NB4 (cell line): ENCODE results near the gene NDUFAF4.

Experiments used
- CTCF ChIP-seq: IDR thresholded peaks from one replicate; pipeline ENCODE4 v1.5.1; 2012; ENCODE audit warnings: low read depth, low read length
- MAX ChIP-seq: IDR thresholded peaks from 2 replicates; pipeline ENCODE4 v1.6.1; 2011; ENCODE audit warnings: low read depth, low read length
- MYC ChIP-seq: IDR thresholded peaks from 2 replicates; pipeline ENCODE4 v1.6.1; 2011; ENCODE audit warnings: low read depth, low read length
- POLR2A ChIP-seq: IDR thresholded peaks from 2 replicates; pipeline ENCODE4 v1.6.1; 2011; ENCODE audit warnings: mild to moderate bottlenecking; ENCODE audit not compliant: insufficient read length; ENCODE audit errors: extremely low read depth

GRCh38 chr6:96886519-96886918 lies 11.2 kb downstream of the NDUFAF4 start:
- TF ChIP-seq CTCF (no peak), POLR2A (no peak), MAX (no peak), MYC (no peak)
